Activated CD4-positive, alpha-beta T cell treated with anti-CD3 and anti-CD28 coated beads, Interleukin-2, amount 10 ng/mL, durations not matched to agents 7 days and 5 days (primary cell): Measurements from ENCODE around the gene RAB42. TPM values are rescaled to one million over a fixed set of nuclear protein-coding genes. Genes with fewer than 3 reads are reported as not detected.
"Not testable (repeated sequence)": the region's sequence is repeated elsewhere in the genome, so short reads cannot be mapped to it uniquely, and the experiment has no call there.

ENCODE experiments used
- CTCF ChIA-PET: fragments of 350-600 bp; sonication (Branson Sonifier 250); formaldehyde crosslinking; loops from one replicate; lab custom pipeline; 2021; ENCODE audit warnings: antibody characterized with exemption; lab: Charles Lee
- POLR2A ChIA-PET: fragments of 350-600 bp; sonication (Branson Sonifier 250); formaldehyde crosslinking; loops from one replicate; lab custom pipeline; 2021; ENCODE audit warnings: antibody characterized with exemption; lab: Charles Lee
- DNase-seq: peaks from one replicate; pipeline ENCODE4 v3.0.0-alpha.2; 2020
- H3K27ac Mint-ChIP-seq: one replicate; pipeline ENCODE4 v1.8.0; 2021; ENCODE audit warnings: mild to moderate bottlenecking, moderate library complexity, mixed read lengths
- H3K27me3 Mint-ChIP-seq: one replicate; pipeline ENCODE4 v1.8.0; 2021; ENCODE audit warnings: mixed read lengths
- H3K36me3 Mint-ChIP-seq: one replicate; pipeline ENCODE4 v1.8.0; 2021; ENCODE audit warnings: low read depth, mixed read lengths
- H3K4me1 Mint-ChIP-seq: one replicate; pipeline ENCODE4 v1.8.0; 2021; ENCODE audit warnings: mixed read lengths
- H3K4me3 Mint-ChIP-seq: one replicate; pipeline ENCODE4 v1.8.0; 2021; ENCODE audit warnings: mild to moderate bottlenecking, moderate library complexity, mixed read lengths
- H3K9me3 Mint-ChIP-seq: one replicate; pipeline ENCODE4 v1.8.0; 2021; ENCODE audit warnings: mixed read lengths
- total RNA-seq, 2 experiments: library from RNA; stranded (reverse); gene quantifications; one replicate each; pipeline ENCODE4 v1.2.3, GENCODE V29; 2021

Gene RAB42
- total RNA-seq, 2 experiments from 2014 or later, result not detected

GRCh38 chr1:28593988-28594356, 1.9 kb downstream of the RAB42 start:
- H3K36me3 Mint-ChIP-seq, H3K27ac Mint-ChIP-seq, CTCF ChIA-PET, H3K4me3 Mint-ChIP-seq, DNase-seq, H3K27me3 Mint-ChIP-seq, H3K9me3 Mint-ChIP-seq: not testable (repeated sequence)
- POLR2A ChIA-PET, result interaction anchor here (0.5 kb wide), 1 partner anchor 341 kb away, joined by 3 read pairs; no protein-coding TSS in a partner anchor
- peaks cover 11% of the 10 kb centered on the region for H3K4me1 Mint-ChIP-seq

GRCh38 chr1:28594686-28595411, 2.8 kb downstream of the RAB42 start:
- CTCF ChIA-PET, H3K4me3 Mint-ChIP-seq, H3K36me3 Mint-ChIP-seq: not testable (repeated sequence)

GRCh38 chr1:28595412-28596191, 3.5 kb downstream of the RAB42 start:
- no peak for DNase-seq
- Mint-ChIP-seq H3K36me3 (peaks cover 2% of the 10 kb centered on the region), H3K9me3 (no peaks in the 10 kb centered on the region), H3K4me1 (peaks cover 14% of the 10 kb centered on the region), H3K27ac (no peak overlapping the region), H3K27me3 (peaks cover 6% of the 10 kb centered on the region), H3K4me3 (no peak overlapping the region)
- ChIA-PET POLR2A (no interaction called here), CTCF (interaction anchor here (0.6 kb wide), 1 partner anchor 13 kb away, joined by 3 read pairs; no protein-coding TSS in a partner anchor)

More at GRCh38 chr1:28594686-28595411, 2.8 kb downstream of the RAB42 start:
- not testable (repeated sequence) for H3K9me3 Mint-ChIP-seq, H3K27ac Mint-ChIP-seq, DNase-seq, H3K27me3 Mint-ChIP-seq
- peaks cover 14% of the 10 kb centered on the region for H3K4me1 Mint-ChIP-seq
- POLR2A ChIA-PET, result interaction anchor here (0.5 kb wide), 1 partner anchor 340 kb away, joined by 3 read pairs; no protein-coding TSS in a partner anchor

GRCh38 chr1:28596276-28596675, 4.2 kb downstream of the RAB42 start:
- peaks cover 14% of the 10 kb centered on the region for H3K4me1 Mint-ChIP-seq
- H3K9me3 Mint-ChIP-seq, H3K4me3 Mint-ChIP-seq, H3K27ac Mint-ChIP-seq, H3K36me3 Mint-ChIP-seq, DNase-seq, POLR2A ChIA-PET, H3K27me3 Mint-ChIP-seq: not testable (repeated sequence)
- CTCF ChIA-PET, result interaction anchor here (0.6 kb wide), 3 partner anchors 13 to 507 kb away, joined by 3 to 6 read pairs (median 5); no protein-coding TSS in a partner anchor

GRCh38 chr1:28601696-28602095, 9.6 kb downstream of the RAB42 start:
- no peak for DNase-seq
- no peaks in the 10 kb centered on the region for H3K9me3 Mint-ChIP-seq
- no peak overlapping the region for H3K27ac Mint-ChIP-seq
- H3K36me3 Mint-ChIP-seq, result peaks cover 4% of the 10 kb centered on the region
- no peak overlapping the region for H3K4me3 Mint-ChIP-seq
- CTCF ChIA-PET, result interaction anchor here (0.9 to 2.1 kb wide), 7 partner anchors 9 to 242 kb away, joined by 3 to 9 read pairs (median 5); partner anchors contain the start of gene YTHDF2
- no peaks in the 10 kb centered on the region for H3K27me3 Mint-ChIP-seq
- POLR2A ChIA-PET, result no interaction called here
- H3K4me1 Mint-ChIP-seq, result peaks cover 17% of the 10 kb centered on the region

- DNase-seq, result peak; percentile 45
- ChIA-PET POLR2A (no interaction called here), CTCF (interaction anchor here (0.6 to 2.1 kb wide), 12 partner anchors 9 to 1578 kb away, joined by 3 to 9 read pairs (median 4); partner anchors contain the start of genes TRNAU1AP and YTHDF2)
- Mint-ChIP-seq H3K4me1 (peaks cover 17% of the 10 kb centered on the region), H3K27me3 (no peaks in the 10 kb centered on the region), H3K9me3 (no peaks in the 10 kb centered on the region), H3K4me3 (no peak overlapping the region), H3K27ac (no peak overlapping the region), H3K36me3 (peaks cover 4% of the 10 kb centered on the region)
Measured at GRCh38 chr1:28602536-28603439, 10.7 kb downstream of the RAB42 start.

- POLR2A ChIA-PET, result no interaction called here
- peaks cover 10% of the 10 kb centered on the region for H3K4me1 Mint-ChIP-seq
Measured at GRCh38 chr1:28604411-28604810, 12.3 kb downstream of the RAB42 start.

DNA sequence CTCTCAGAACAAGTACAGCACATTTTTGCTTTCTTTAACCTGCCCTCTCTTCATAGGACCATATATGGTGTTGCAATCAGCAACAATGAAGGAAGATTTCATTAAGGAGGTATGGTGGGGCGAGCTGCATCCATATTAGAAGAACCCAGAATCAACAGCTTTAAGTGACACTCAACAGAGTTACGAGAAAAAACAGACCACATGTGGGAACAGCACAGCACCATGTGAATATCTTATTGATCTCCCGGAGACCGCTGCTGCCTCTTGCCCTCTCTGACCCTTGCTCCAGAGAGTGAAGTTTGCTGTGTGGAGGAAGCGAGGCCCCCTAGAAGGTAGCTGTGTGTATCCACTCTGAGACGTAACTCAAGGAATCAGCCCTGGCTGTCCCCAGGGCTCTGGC, 12.9 kb downstream of the RAB42 start:
- H3K9me3 Mint-ChIP-seq, result no peaks in the 10 kb centered on the region
- H3K27me3 Mint-ChIP-seq, result no peaks in the 10 kb centered on the region
- ChIA-PET CTCF (interaction anchor here (0.7 to 1.1 kb wide), 2 partner anchors 12 to 24 kb away, joined by 3 to 4 read pairs; no protein-coding TSS in a partner anchor), POLR2A (no interaction called here)
- peaks cover 10% of the 10 kb centered on the region for H3K4me1 Mint-ChIP-seq
- no peak overlapping the region for H3K4me3 Mint-ChIP-seq
- no peak overlapping the region for H3K27ac Mint-ChIP-seq
- peaks cover 8% of the 10 kb centered on the region for H3K36me3 Mint-ChIP-seq
- DNase-seq, result no peak

More at GRCh38 chr1:28604411-28604810, 12.3 kb downstream of the RAB42 start:
- DNase-seq, result no peak
- Mint-ChIP-seq H3K4me3 (no peak overlapping the region), H3K9me3 (no peaks in the 10 kb centered on the region), H3K27me3 (no peaks in the 10 kb centered on the region), H3K36me3 (peaks cover 4% of the 10 kb centered on the region), H3K27ac (no peak overlapping the region)
- CTCF ChIA-PET, result interaction anchor here (0.6 to 1.1 kb wide), 4 partner anchors 23 to 216 kb away, joined by 3 read pairs; no protein-coding TSS in a partner anchor

DNA sequence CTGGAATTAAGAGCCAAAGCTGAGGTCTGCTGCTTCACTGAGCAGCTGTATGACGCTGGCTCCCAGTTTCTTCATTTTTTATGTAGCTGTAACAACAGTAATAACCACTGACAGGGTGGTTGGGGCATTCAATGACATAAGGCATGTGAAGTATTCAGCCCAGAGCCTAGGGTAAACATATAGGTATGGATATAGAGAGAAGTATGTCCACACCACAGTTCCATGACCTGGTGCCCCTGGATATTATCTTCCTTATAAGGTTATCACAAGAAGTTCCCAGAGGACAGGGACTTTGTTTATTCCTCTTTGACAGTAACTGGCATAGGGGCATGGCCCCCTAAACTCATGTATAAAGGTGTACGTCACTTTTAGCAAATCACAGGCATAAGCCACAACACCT, 14.7 kb downstream of the RAB42 start:
- Mint-ChIP-seq H3K27me3 (no peaks in the 10 kb centered on the region), H3K4me3 (no peak overlapping the region), H3K4me1 (peaks cover 7% of the 10 kb centered on the region), H3K27ac (no peak overlapping the region), H3K36me3 (peaks cover 16% of the 10 kb centered on the region), H3K9me3 (no peaks in the 10 kb centered on the region)
- DNase-seq, result no peak
- POLR2A ChIA-PET, result no interaction called here
- CTCF ChIA-PET, result interaction anchor here (1.3 kb wide), 1 partner anchor 8 kb away, joined by 4 read pairs; no protein-coding TSS in a partner anchor

GRCh38 chr1:28613175-28613574, 21.1 kb downstream of the RAB42 start:
- Mint-ChIP-seq H3K9me3 (no peaks in the 10 kb centered on the region), H3K4me3 (no peak overlapping the region), H3K4me1 (no peaks in the 10 kb centered on the region), H3K36me3 (peaks cover 29% of the 10 kb centered on the region), H3K27me3 (no peaks in the 10 kb centered on the region), H3K27ac (no peak overlapping the region)
- no peak for DNase-seq
- POLR2A ChIA-PET, result no interaction called here
- CTCF ChIA-PET, result interaction anchor here (0.6 kb wide), 1 partner anchor 17 kb away, joined by 5 read pairs; no protein-coding TSS in a partner anchor

- DNase-seq, result no peak
- peaks cover 4% of the 10 kb centered on the region for H3K36me3 Mint-ChIP-seq
- POLR2A ChIA-PET, result no interaction called here
- no peaks in the 10 kb centered on the region for H3K9me3 Mint-ChIP-seq
- no peak overlapping the region for H3K27ac Mint-ChIP-seq
- peaks cover 7% of the 10 kb centered on the region for H3K4me1 Mint-ChIP-seq
- no peaks in the 10 kb centered on the region for H3K27me3 Mint-ChIP-seq
- CTCF ChIA-PET, result interaction anchor here (0.6 to 1.1 kb wide), 5 partner anchors 8 to 564 kb away, joined by 3 read pairs; no protein-coding TSS in a partner anchor
- no peak overlapping the region for H3K4me3 Mint-ChIP-seq
Measured at GRCh38 chr1:28631713-28632112, 39.6 kb downstream of the RAB42 start.

DNA sequence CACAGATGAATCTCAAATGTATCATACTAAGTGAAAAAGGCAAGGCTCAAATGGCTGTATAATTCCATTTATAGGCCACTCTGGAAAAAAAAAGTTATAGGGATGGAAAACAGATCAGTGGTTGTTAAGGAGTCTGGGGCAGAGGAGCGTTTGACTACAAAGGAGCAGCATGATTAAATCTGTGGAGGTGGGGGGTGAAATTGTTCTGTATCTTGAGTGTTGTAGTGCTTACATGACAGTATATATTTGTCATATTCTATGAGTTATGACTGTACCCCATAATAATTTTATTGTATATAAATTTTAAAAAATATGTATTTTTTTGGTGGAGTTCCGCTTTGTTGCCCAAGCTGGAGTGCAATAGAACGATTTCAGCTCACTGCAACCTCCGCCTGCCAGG, 40.5 kb downstream of the RAB42 start:
- CTCF ChIA-PET, result interaction anchor here (0.6 to 1.3 kb wide), 2 partner anchors 10 to 123 kb away, joined by 3 to 4 read pairs; partner anchors contain the start of gene TAF12
- H3K4me3 Mint-ChIP-seq, result no peak overlapping the region
- peak overlapping the region; percentile 22 for H3K27ac Mint-ChIP-seq
- H3K9me3 Mint-ChIP-seq, result no peaks in the 10 kb centered on the region
- POLR2A ChIA-PET, result interaction anchor here (0.6 kb wide), 1 partner anchor 18 kb away, joined by 3 read pairs; no protein-coding TSS in a partner anchor
- peaks cover 7% of the 10 kb centered on the region for H3K4me1 Mint-ChIP-seq
- DNase-seq, result no peak
- H3K27me3 Mint-ChIP-seq, result no peaks in the 10 kb centered on the region
- H3K36me3 Mint-ChIP-seq, result peaks cover 4% of the 10 kb centered on the region
